ENCODE data around the gene HLA-E.
"Not testable (repeated sequence)": the region's sequence is repeated elsewhere in the genome, so short reads cannot be mapped to it uniquely, and the experiment has no call there.

Gene HLA-E

DNA sequence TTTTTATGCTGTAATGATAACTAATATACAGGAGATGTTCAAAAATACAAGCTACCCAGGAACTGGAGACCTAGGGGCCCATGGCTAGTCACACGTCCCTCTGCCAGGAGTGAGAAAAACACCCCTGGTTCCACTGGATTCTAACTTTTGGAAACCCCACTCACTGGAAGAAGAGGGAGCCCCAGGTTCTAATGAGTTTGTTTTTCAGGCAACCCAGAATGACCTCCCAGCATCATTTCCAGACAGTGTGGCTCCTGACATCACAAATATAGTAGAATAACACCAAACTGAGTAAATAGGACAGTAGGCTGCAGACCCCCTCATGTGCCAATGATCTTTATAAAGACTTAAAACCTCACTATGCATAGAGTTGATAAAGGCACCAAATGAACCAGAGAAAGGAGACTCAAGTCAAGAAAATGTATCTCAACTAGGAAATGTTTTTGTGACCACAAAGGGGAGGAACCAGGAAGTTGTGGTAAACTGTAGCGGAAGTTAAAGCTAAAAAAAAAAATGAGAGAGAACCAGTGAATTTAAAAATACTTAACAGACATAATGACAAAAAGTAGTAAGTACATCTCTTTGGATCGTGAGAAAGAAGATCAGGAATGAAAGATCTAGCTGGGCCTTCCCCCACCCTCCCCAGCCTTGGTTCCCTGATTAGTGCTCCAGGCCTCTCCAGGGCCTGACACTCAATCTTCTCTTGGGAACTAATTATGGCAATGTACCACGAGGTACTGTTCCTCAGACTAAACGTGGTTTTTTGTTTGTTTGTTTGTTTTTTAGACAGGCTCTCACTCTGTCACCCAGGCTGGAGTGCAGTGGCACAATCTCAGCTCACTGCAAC is 19.8 kb downstream of the HLA-E start:
- no peak for DNase-seq

DNA sequence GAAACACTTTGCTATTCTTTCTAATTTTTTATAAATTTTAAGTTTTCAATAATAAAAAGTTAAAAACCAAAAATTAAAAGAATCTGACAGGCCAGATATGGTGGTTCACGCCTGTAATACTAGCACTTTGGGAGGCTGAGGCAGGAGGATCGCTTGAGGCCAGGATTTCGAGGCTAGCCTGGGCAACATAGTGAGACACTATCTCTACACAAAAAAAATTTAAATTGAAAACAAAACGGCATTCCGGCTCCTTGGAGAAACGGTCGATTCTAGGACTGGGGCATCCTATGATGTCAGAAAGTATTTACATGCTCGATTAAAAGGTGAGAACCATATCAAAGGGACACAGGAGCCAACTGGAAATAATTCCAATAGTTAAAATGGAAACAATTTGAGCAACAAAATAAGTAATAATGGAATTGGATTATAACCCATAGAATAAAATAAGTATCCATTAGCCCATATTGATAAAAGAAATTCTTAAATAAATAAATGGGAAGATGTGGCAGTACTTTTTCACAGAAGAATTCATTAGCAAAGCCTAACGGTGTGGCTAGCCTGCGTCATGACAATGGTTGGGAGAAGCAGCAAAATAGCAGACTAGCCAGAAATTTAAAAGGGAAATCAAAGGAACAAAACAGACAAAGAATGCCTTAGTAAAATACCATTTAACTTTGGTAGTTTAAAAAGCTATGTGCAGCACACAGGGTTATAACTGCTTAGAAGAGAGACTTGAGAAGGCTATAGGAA is 21.3 kb downstream of the HLA-E start:
- no peak for DNase-seq

DNA sequence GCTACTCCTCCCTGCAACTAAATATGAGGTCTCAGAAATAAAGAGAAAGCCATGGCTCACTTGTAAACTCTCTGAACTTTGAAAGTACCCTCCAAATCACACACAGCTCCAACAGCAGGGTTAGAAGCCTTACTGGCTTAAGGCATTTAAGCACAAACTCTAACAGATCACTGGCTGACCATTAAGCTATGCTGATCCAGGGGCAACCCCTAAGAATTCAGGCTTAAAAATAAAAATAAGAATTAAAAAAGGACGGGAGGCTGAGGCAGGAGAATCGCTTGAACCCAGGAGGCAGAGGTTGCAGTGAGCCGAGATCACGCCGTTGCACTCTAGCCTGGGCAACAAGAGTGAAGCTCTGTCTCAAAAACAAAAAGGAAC is 21.8 kb downstream of the HLA-E start:
- no peak for DNase-seq

DNA sequence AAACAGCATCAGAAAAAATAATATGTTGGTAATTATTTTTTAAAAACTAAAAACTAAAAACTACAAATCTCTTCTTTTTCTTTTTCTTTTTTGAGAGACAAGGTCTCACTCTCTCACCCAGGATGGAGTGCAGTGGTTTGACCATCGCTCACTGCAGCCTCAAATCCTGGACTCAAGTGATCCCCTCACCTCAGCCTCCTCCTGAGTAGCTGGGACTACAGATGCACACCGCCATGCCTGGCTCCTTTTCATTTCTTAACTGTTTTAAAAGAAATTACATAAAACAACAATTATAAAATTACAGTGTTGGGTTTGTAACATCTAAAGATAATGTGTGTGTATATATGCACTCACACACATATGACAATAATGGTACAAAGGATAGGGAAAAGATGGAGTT is 24.1 kb downstream of the HLA-E start:
- DNase-seq, result no peak

DNA sequence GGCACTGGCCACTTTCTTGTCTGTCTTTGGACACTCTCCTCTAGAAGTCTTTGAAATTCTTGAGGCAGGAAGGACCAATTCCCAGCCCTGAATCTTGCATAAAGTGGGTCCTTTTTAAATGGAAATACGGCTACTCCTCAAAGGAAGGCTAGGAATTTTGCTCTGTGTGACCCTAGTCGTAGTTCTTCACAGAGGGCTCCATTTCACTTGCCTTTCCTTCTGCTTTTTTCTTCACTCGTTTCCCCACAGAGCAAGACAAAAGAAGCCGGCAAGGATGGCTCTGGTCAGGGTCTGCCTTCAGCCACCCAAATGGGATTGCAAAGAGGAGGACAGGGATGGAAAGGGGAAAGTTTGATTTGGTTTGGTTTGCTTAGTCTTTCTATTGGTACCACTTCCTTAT is 25.8 kb downstream of the HLA-E start:
- no peak for DNase-seq

DNA sequence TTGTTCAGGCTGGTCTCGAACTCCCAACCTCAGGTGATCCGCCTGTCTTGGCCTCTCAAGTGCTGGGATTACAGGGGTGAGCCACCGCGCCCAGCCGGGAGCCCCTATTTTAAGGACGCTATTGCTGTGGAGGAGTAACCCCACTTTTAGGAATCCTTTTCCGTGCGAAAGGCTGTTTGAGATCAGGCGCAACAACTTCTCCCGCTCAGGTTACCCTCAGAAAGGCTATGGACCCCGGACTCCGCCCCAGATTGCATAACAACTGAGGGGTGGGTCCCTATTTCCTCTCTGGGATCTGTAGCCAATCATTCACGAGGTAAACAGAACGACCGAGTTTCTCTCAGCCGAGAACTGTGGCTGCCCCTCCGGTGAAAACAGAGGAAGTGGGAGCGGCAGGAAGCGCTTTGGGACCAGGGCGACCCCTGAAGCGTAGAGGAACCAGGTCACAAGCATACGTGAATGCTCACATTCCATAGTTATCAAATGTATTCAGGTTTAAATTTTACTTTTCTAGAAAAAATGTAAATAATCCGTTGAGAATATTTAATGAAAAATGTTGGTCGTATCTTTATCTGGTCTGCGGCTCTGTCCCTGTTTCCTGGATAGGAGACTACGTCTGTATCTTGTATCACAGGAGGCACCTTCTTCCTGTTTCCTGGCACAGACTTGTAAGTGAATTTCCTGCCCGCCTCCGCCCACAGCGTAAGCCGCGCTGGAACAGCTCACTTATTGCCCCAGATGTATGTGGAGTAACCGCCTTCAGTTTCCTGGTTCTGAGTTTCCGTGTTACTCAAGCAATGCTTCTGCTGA is 26.8 kb downstream of the HLA-E start:
- DNase-seq, result peak; percentile 81

DNA sequence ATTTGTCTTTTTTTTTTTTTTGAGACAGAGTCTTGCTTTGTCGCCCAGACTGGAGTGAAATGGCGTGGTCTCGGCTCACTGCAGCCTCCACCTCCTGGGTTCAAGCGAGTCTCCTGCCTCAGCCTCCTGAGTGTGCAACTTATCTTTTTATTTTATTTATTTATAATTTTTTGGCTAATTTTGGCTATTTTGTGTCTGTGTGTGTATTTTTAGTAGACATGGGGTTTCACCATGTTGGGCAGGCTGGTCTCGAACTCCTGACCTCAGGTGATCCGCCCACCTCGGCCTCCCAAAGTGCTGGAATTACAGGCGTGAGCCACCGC is 27.4 kb downstream of the HLA-E start:
- not testable (repeated sequence) for DNase-seq

DNA sequence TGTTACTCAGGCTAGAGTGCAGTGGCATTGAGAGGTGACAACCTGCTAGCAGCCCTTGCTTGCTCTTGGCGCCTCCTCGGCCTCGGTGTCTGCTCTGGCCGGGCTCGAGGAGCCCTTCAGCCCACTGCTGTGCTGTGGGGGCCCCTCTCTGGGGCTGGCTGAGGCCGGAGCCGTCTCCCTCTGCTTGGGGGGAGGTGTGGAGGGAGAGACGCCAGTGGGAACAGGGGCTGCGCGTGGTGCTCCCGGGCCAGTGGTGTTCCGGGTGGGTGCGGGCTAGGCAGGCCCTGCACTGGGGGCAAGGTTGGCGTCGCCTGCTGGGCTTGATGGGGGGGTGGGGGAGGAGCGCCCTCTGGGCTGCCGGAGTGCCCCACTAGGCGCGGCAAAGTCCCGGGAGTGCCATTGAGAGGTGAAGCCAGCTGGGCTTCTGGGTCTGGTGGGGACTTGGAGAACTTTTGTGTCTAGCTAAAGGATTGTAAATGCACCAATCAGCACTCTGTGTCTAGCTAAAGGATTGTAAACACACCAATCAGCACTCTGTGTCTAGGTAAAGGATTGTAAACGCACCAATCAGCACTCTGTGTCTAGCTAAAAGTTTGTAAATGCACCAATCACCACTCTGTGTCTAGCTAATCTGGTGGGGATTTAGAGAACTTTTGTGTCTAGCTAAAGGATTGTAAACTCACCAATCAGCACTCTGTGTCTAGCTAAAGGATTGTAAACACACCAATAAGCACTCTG is 28.6 kb downstream of the HLA-E start:
- not testable (repeated sequence) for DNase-seq

DNA sequence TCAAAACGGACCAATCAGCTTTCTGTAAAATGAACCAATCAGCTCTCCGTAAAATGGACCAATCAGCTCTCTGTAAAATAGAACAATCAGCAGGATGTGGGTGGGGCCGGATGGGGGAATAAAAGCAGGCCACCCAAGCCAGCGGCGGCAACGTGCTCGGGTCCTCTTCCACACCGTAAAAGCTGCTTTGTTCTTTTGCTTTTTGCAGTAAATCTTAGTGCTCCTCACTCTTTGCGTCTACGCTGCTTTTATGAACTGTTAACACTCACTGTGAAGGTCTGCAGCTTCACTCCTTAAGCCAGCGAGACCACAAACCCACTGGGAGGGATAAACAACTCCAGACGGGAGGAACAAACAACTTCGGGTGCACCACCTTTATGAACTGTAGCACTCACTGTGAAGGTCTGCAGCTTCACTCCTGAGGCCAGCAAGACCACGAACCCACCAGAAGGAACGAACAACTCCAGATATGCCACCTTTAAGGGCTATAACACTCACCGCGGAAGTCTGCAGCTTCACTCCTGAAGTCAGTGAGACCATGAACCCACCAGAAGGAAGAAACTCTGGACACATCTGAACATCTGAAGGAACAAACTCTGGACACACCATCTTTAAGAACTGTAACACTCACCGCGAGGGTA is 29.3 kb downstream of the HLA-E start:
- not testable (repeated sequence) for DNase-seq

DNA sequence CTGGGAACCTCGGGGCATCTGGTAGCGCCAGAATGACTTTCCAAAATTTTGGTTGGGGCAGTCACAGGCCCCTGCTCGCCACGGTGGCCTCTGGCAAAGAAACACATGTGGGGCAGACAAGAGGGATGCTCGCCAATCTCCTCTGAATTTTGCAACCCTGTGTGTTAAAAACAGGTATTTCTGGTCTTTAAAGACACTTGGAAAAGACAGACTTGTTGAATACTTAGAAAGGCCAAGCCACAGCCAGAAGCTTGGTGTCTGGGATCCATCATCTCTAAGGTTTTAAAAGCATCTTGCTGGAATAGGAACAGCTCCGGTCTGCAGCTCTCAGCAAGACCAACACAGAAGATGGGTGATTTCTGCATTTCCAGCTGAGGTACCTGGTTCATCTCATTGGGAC is 31.2 kb downstream of the HLA-E start:
- DNase-seq, result no peak

DNA sequence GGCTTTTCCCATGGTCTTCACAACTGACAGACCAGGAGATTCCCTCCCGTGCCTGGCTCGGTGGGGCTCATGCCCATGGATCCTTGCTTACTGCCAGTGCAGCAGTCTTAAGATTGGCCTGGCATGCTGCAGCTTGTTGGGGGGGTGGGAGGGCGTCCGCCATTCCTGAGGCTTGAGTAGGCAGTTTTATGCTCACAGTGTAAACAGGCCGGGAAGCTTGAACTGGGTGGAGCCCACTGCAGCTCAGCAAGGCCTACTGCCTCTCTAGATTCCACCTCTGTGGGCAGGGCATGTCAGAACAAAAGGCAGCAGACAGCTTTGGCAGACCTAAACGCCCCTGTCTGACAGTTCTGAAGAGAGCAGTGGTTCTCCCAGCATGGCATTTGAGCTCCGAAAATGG is 31.8 kb downstream of the HLA-E start:
- DNase-seq, result not testable (repeated sequence)

DNA sequence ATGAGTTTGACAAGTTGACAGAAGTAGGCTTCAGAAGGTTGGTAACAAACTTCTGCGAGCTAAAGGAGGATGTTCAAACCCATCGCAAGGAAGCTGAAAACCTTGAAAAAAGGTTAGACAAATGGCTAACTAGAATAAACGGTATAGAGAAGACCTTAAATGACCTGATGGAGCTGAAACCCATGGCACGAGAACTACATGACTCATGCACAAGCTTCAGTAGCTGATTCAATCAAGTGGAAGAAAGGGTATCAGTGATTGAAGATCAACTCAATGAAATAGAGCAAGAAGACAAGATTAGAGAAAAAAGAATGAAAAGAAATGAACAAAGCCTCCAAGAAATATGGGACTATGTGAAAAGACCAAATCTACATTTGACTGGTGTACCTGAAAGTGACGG is 32.6 kb downstream of the HLA-E start:
- DNase-seq, result not testable (repeated sequence)

DNA sequence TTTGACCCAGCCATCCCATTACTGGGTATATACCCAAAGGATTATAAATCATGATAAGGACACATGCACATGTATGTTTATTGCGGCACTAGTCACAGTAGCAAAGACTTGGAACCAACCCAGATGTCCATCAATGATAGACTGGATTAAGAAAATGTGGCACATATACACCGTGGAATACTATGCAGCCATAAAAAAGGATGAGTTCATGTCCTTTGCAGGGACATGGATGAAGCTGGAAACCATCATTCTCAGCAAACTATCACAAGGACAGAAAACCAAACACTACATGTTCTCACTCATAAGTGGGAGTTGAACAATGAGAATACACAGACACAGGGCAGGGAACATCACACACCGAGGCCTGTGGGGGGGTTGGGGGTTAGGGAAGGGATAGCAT is 37.1 kb downstream of the HLA-E start:
- DNase-seq, result not testable (repeated sequence)

DNA sequence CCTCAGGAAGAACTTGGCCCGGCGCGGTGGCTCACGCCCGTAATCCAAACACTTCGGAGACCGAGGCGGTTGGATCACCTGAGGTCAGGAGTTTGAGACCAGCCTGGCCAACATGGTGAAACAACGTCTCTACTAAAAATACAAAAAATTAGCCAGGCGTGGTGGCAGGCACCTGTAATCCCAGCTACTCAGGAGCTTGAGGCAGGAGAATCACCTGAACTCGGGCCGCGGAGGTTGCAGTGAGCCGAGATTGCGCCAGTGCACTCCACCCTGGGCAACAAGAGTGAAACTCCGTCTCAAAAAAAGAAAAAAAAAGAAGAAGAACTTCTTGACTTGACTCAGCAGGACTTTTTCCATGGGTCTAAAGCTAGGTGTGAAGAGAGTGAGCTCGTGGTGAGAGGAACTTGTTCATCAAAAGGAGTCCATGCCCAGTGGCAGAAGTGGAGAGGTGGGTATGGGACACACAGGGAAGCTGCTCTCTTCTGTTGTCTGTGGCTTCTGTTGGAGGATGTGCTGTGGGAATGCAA is 40.1 kb downstream of the HLA-E start:
- DNase-seq, result not testable (repeated sequence)

DNA sequence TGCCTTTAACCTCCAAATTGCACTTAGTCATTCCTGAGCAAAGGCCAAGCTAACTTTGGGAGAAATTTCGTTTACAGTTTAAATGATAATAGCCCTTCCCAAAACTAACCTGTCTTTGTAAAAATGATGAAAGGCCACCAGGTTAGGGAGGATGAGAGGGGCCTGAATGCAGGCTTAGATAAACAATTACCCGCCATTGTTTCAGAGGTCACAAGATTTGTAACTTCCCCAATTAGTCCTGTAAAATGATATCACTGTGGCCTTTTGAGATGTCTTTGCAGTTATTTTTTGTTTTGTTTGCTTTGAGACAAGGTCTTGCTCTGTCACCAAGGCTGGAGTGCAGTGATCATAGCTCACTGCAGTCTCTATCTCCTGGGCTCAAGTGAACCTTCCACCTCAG is 40.7 kb downstream of the HLA-E start:
- no peak for DNase-seq

DNA sequence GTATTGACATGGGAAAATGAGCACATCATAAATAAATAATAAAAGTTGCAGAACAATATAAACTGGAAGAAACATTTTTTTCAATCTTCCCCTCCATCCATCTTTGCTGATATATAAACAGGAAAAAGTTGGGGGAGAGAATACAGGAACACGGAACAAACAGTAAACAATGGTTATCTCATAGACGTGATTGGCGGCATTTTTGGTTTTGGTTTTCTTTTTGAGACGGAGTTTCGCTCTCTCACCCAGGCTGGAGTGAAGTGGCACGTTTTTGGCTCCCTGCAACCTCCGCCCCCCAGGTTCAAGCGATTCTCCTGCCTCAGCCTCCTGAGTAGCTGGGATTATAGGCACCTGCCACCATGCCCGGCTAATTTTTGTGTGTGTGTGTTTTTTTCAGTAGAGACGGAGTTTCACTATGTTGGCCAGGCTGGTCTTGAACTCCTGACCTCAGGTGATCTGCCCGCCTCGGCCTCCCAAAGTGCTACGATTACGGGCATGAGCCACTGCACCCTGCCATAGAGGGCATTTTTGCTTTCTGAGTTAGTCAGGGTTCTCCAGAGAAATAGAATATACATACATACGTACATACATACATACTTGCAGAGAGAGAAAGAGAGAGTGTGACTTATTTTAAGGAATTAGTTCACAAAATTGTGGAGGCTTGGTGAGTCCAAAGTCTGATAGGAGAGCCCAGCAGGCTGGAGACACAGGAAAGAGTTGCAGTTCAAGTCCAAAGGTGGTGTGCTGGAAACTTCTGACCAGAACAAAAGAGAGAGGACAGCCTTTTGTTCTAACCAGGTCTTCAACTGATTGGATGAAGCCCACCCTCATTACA is 44.4 kb downstream of the HLA-E start:
- DNase-seq, result no peak

DNA sequence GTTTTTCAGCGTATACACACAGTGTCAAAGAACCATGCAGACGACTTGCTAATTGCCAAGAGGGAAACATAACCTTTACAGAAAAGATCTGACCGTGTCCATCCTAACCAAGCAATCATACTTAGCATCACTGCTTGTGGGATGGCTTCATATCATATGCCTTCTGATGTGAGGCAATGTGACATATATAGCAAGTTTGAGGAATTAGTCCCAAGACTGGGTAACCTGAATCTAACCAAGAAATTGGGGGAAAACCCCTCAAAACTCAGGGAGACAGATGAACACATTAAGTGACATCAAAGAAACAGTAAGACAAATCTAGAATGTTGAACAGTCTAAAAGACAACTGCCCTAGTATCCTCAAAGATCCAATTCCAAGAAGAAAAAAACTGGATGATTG is 48.6 kb downstream of the HLA-E start:
- no peak for DNase-seq

DNA sequence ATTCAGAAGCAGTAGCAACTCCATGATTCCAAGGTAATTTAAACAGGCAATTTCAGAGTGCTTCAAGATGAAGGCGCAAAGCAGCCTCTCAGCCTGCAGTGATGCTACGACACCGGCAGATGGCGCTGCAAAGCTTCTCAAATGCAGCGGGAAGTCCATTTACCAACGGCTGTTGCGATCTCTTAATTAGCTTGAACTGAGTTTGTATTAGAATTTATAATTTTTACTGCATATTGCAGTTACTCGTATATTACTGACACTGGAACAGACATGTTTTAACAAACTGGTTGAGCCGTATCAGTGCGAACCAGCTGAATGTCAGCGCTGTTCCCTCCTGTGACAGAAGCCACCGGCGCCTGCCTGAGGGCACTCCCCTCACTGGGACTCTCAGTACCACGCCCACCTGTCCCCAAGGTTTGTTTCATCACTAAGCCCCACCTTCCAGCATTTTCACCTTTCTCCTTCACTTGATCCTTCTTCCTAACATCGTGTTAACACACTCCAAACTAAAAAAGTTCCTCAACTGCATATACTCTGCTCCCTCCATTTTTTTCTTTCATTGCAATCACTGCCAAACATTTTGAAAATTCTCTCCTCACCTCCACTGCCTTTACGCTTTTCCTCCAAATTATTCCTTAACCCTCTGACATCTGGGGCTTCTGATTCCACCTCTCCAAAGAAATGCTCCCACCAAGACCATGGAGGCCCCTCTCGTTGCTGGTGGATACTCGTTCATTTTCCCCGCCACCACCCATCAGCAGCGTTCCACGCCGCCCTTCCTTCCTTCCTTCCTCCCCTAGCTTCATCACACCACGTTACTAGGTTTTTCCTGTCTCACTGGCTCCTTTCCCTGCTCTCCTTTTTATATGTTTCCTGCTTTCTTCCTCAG is 52.5 kb downstream of the HLA-E start:
- peak; percentile 32 for DNase-seq

DNA sequence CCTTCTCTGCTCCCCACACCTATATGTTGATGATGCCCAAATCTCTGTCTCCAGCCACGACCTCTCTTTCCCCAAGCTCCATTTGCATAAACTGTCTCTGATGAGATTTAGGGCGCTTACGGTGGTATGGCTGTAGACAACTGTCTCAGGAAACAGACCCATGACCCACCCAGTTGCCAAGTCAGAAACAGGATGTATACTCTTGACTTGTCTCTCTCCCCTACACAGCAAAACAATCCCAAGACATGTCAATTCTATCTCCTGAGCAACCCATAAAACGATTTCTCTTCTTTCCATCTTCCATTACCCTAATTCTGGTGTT is 53.1 kb downstream of the HLA-E start:
- DNase-seq, result no peak

DNA sequence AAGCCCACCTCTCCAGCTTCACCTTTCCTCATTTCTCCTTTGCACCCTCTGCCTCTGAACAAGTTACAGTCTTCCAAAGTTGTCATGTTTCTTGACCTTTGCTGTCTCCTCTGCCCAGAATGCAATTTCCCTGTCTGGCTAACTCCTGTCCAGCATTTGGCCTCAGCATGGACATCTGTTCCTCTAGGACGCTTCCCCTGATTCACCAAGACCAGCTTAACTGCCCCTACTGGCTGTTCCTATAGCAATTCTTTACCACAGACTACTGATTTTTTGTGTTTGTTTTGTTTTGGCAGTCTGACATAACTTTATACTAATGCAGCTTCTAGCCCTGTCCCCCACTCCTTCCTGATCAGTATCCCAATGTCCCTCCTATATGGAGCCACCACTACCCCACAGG is 53.6 kb downstream of the HLA-E start:
- no peak for DNase-seq

Data from activated gamma-delta T cell (primary cell).